Measurements from ENCODE around the gene TNFRSF21.

DNA sequence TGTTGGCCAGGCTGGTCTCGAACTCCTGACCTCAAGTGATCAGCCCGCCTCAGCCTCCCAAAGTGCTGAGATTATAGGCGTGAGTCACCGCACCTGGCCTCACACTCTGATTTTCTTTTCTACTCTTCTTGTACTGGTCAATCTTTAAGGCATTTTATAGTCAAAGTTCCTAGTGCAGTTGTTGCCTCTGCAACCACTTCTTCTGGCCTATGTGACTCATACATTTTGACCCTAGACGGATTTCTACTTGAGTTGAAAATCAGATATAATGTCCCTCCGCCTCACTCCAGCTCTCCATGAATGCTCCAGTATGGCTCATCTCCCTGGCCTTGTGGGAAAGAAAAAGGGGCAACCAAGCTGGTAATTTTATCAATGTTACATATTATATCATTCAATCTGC lies 42.4 kb downstream of the TNFRSF21 start:
- TF ChIP-seq GATA3 (IDR thresholded peaks at IDR 0.05; ENCODE audit: low read depth, low read length) (no peak), GATA2 (IDR thresholded peaks at IDR 0.05; ENCODE audit: low read depth, low read length) (no peak)

Measured in SH-SY5Y (cell line).